ENCODE results near the gene UBE2C.
A peak's percentile ranks its signal among the peaks of the same experiment; 100 is the strongest.

UBE2C gene

DNA sequence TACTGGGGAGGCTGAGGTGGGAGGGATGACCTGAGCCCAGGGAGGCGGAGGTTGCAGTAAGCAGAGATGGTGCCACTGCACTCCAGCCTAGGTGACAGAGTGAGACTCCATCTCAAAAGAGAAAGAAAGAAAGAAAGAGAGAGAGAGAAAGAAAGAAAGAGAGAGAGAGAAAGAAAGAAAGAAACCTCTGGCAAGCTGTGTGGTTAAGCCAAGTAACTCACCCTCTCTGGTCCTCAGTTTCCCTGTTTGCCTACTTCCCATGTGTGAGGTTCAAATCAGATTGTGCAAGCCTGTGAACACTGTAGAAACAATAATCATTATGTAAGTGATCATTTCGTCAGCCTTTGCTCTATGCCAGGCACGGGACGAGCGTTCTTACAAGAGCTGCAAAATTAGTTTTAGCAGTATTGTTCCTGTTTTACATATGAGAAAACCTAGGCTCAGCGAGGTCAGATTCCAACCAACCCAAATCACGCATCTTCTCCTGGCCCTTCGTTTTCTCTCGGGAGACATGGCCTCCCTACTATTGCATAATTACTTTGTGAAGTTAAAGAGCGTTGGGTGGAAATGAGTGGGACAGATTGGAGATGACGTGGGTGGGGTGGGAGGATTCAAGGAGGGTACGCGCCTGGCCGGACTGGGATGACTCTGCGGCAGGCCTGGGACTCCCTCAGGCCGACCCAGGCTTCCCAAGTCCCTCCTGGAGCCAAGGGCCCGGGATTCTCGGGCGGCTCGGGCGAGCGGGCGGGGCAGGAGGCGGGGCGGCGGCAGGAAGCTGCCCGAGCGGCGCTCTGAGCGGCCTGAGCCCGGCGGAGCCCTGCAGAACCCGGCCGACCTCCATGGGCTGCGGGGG lies 20.8 kb downstream of the UBE2C start, which contains the start of gene SNX21:
TSS of gene SNX21 (plus strand) at position 770 of the 853 bp plus-strand sequence. CDS start 121 bp downstream, outside the sequence.
- DNase-seq = peak in 49 of 56 donors; percentile 16 to 80 (median 60)

DNA sequence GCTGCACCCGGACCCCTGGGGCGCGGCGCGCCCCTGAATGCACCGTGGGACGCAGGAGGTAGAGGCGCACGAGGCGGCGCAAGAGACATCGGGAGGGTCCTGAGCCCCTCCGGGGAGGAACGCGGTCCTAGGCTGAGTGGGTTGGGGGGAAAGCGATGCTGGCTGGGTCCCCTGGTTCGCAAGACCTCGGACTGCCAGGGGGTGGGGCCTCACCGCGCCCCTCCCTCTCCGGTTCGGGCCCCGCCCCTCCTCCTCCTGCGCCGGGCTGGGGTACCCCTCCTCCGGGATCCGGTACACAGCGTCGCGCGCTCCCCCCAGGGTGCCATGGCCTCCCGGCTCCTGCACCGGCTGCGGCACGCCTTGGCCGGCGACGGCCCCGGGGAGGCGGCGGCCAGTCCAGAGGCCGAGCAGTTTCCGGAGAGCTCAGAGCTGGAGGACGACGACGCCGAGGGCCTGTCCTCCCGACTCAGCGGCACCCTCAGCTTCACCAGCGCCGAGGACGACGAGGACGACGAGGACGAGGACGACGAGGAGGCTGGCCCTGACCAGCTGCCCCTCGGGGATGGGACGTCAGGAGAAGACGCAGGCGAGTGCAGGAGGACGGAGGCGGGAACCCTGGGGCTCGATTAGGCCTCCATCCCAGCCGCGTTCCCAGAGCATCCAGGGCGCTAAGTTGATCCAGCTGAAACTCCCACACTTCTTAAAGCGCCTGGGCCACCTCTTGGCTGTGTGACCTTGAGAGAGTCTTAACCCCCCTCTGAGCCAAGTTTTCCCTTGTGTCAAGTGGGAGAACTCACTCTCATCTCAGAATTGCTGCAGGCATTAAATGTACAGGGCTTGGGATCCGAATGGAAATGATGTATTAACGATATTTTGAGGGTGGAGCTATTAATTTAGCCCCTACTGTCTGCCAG lies 21.7 kb downstream of the UBE2C start:
- peak in 48 of 56 donors; percentile 16 to 80 (median 64) for DNase-seq

GRCh38 chr20:45834797-45835161 lies 22.3 kb downstream of the UBE2C start:
- DNase-seq = peak in 1 of 56 donors; percentile 38

DNA sequence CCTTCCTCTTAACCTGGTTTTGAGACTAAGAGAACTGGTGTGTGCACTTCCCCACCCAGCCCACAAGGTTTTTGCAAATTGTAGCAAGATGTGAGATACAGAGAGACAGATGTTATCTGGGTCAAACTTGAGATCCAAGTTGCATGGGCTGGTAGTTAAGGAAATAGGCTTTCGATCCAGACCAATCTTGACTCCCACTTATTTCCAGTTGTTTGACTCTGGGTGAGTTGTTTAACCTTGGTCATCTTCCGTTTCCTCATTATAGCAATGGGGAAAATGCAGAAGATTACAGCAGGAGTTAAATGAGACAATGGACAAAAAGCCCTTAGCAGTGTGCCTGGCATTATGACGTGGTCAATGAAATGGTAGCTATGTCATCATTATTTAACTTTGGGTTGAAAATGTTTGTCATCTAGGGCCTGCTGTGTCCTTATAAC lies 22.9 kb downstream of the UBE2C start:
- no peak for DNase-seq

- DNase-seq = peak in 2 of 56 donors; percentile 11 to 17
These were observed 23.4 kb downstream of the UBE2C start for GRCh38 chr20:45835825-45836224.

- DNase-seq = no peak
These were observed 24.4 kb downstream of the UBE2C start for GRCh38 chr20:45836841-45837240.

GRCh38 chr20:45840700-45841198 lies 28.3 kb downstream of the UBE2C start:
- DNase-seq = peak in 1 of 56 donors; percentile 12

DNA sequence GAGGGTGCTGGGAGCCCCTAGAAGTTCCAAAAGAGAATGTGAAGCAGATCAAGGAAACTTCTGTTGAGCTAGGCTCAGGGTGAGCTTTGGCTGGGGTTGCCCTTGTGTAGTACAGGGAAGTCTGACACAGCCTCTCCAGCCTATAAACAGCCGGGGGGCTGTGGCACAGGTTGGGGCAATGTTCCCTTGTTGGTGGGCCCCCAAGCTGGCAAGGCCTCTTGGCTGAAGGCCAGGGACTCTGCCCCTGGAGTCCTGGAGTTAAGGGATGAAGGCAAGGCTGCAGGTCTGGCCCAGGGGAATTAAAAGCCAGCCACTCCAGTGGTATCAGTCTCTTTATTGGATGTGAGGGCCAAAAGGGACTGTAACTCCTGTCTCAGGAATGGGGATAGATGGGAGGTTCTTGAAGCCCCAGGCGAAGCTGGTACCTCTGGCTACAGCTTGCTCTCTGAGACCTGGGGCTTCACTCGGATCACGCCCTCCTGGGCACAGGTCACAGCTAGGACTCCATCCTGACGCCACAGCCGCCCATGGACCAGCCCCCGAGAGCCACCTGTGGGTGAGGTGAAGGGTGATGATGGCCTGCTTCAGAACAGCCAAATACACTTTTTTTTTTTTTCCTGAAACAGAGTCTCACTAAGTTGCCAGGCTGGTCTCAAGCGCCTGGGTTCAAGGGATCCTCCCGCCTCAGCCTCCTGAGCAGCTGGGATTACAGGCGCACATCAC lies 29.1 kb downstream of the UBE2C start:
- no peak for DNase-seq

- DNase-seq = no peak
These were observed 29.8 kb downstream of the UBE2C start for GRCh38 chr20:45842169-45842812.

- no peak for DNase-seq
These were observed 31.1 kb downstream of the UBE2C start for GRCh38 chr20:45843506-45843905.

- DNase-seq = no peak
These were observed 33.0 kb downstream of the UBE2C start for GRCh38 chr20:45845452-45845851.

- DNase-seq = no peak
These were observed 36.0 kb downstream of the UBE2C start for GRCh38 chr20:45848421-45848820.

GRCh38 chr20:45848969-45849582 lies 36.6 kb downstream of the UBE2C start:
- no peak for DNase-seq

DNA sequence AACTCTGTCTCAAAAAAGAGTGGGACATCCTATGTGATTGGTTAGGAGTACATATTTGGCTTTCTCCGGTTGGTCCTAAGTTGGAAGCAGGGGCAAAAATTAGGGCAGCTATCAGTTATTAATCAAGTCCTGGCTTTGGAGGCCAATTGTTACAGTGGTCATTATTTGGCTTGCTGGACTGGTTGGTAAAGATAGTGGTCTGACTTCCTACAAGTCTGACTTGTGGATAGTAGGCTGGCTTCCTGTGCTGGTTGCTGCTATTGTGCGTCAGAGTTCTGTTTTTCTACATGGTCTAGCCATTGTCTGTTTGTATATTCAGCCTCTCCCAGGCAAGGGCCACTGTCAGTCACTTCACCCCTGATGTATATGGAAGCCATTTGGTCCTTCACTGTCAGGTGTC lies 37.8 kb downstream of the UBE2C start:
- no peak for DNase-seq

DNA sequence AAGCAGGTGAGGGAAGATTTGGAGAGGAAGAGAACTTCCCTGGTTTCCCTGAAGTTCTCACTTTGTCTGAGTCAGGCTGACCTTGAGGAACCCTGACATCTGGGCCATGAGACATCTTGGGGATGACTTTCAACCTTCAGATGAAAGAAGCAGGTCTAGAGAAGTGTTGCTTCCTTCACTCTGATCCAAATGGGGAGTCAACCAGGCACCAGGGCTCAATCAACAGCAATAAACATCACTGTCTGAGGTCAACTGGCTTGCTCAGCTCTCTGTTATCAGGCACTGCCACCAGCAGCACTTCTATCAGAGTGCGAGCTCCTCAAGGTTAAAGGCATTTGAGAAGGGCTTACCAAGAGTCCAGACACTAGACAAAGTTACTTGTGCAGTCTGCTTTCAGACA lies 38.5 kb downstream of the UBE2C start:
- no peak for DNase-seq

DNA sequence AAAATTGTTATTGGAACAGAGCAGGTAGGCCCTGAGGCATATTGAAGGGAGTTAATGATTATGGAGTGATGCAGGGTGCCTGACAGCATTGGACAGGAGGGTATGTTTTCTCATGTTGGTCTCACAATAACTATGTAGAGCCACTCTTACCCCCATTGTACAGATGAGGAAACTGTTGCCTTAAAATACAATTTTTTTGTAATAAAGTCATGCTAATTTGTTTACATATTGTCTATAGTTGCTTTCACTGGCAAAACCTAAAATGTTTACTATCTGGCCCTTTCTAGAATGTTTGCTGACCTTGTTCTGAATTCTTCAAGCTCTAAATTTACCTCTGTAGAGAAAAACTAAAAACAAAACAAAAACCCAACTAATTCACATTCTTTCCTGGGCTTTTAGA lies 39.1 kb downstream of the UBE2C start:
- no peak for DNase-seq

GRCh38 chr20:45852326-45852725 lies 39.9 kb downstream of the UBE2C start:
- DNase-seq = no peak

- no peak for DNase-seq
These were observed 41.0 kb downstream of the UBE2C start for GRCh38 chr20:45853484-45853883.

GRCh38 chr20:45857114-45857881 lies 44.9 kb downstream of the UBE2C start, which contains the start of the genes ACOT8 and ZSWIM3:
Gene ACOT8 (minus strand): TSS chr20:45857392. CDS start chr20:45857315, 77 bp downstream.
Gene ZSWIM3 (plus strand): TSS chr20:45857614. CDS start chr20:45857826, 212 bp downstream.
- peak; percentile 53 to 99 (median 92) for DNase-seq
